GM13976 (cell line): ENCODE data around the gene TEX30.

Experiments
- DNase-seq: peaks from one replicate; pipeline ENCODE4 v3.0.0; 2012; ENCODE audit warnings: low spot score
- CTCF ChIP-seq: IDR thresholded peaks from 2 replicates; pipeline ENCODE4 v1.5.1; 2012; ENCODE audit warnings: borderline replicate concordance, mild to moderate bottlenecking; ENCODE audit not compliant: insufficient read depth; ENCODE audit errors: extremely low read depth, missing control alignments, control extremely low read depth
- in situ Hi-C: fragments of 300-500 bp; cut with MboI; formaldehyde crosslinking; loops from one replicate; pipeline ENCODE4 v1.12.0; 2022; ENCODE audit warnings: low sequenced_read_pairs, mixed read lengths, inconsistent platforms; ENCODE audit not compliant: unreplicated experiment

The TEX30 gene

GRCh38 chr13:102757006-102757405, 16.6 kb downstream of the TEX30 start:
- in situ Hi-C loops: no loop called here
- no peak for DNase-seq
- TF ChIP-seq CTCF: no peak

GRCh38 chr13:102751886-102752285, 21.7 kb downstream of the TEX30 start:
- no peak for TF ChIP-seq CTCF
- in situ Hi-C loops: no loop called here
- no peak for DNase-seq

- in situ Hi-C loops: no loop called here
- no peak for TF ChIP-seq CTCF
- DNase-seq: no peak
Observed at GRCh38 chr13:102742506-102742905, 31.1 kb downstream of the TEX30 start.

- no peak for TF ChIP-seq CTCF
- in situ Hi-C loops: no loop called here
- DNase-seq: no peak
Observed at GRCh38 chr13:102742101-102742500, 31.5 kb downstream of the TEX30 start.

- TF ChIP-seq CTCF: no peak
- DNase-seq: no peak
- in situ Hi-C loops: no loop called here
Observed at GRCh38 chr13:102729560-102730270, 43.9 kb downstream of the TEX30 start.

- TF ChIP-seq CTCF: peak; percentile 1
- in situ Hi-C loops: no loop called here
- no peak for DNase-seq
Observed at GRCh38 chr13:102726430-102726829, 47.2 kb downstream of the TEX30 start.
